Activated naive CD8-positive, alpha-beta T cell treated with anti-CD3 and anti-CD28 coated beads, Interleukin-2, amount 50 U/mL, for 24 hours (primary cell): ENCODE measurements around the gene CA14.

ENCODE experiments used
- ATAC-seq: fragments of 150-1000 bp; cut with Tn5 transposase; one replicate; pipeline ENCODE4 v1.10.0; 2021
- DNase-seq: peaks from one replicate; pipeline ENCODE4 v3.0.0; 2021
- H3K27ac Mint-ChIP-seq: one replicate; pipeline ENCODE4 v1.8.0; 2021; ENCODE audit warnings: mild to moderate bottlenecking, mixed read lengths
- H3K27me3 Mint-ChIP-seq: one replicate; pipeline ENCODE4 v1.8.0; 2021; ENCODE audit warnings: mixed read lengths
- H3K36me3 Mint-ChIP-seq: one replicate; pipeline ENCODE4 v1.8.0; 2021; ENCODE audit warnings: low read depth, mixed read lengths
- H3K4me1 Mint-ChIP-seq: one replicate; pipeline ENCODE4 v1.8.0; 2021; ENCODE audit warnings: mixed read lengths
- H3K4me3 Mint-ChIP-seq: one replicate; pipeline ENCODE4 v1.8.0; 2021; ENCODE audit warnings: mild to moderate bottlenecking, moderate library complexity, mixed read lengths
- H3K9me3 Mint-ChIP-seq: one replicate; pipeline ENCODE4 v1.8.0; 2021; ENCODE audit warnings: mixed read lengths

CA14 gene

DNA sequence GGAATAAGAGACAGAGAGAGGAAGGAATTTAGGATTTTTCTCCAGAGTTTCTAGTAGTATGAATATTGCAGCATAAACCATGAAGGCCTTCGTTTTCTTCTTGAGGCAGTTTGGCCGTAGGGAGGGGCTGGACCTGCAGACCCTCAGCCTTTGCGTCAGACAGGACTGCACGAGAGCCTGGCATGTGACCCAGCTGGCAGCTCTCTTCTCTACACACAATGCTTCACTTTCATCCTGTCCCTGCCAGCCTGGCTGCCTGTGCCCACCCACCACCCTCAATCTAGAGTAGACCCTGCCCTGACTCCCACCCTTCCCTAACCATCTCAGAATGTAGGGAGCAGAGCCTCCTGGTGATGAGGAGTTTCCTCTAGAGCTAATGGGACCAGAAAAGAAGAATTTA, 1.6 kb downstream of the CA14 start:
- peaks cover 17% of the 10 kb centered on the region for H3K4me1 Mint-ChIP-seq
- peaks cover 29% of the 10 kb centered on the region for H3K27me3 Mint-ChIP-seq
- H3K36me3 Mint-ChIP-seq, result no peaks in the 10 kb centered on the region
- no peak for ATAC-seq
- H3K4me3 Mint-ChIP-seq, result no peak overlapping the region
- no peak for DNase-seq
- H3K27ac Mint-ChIP-seq, result no peak overlapping the region
- H3K9me3 Mint-ChIP-seq, result no peaks in the 10 kb centered on the region

DNA sequence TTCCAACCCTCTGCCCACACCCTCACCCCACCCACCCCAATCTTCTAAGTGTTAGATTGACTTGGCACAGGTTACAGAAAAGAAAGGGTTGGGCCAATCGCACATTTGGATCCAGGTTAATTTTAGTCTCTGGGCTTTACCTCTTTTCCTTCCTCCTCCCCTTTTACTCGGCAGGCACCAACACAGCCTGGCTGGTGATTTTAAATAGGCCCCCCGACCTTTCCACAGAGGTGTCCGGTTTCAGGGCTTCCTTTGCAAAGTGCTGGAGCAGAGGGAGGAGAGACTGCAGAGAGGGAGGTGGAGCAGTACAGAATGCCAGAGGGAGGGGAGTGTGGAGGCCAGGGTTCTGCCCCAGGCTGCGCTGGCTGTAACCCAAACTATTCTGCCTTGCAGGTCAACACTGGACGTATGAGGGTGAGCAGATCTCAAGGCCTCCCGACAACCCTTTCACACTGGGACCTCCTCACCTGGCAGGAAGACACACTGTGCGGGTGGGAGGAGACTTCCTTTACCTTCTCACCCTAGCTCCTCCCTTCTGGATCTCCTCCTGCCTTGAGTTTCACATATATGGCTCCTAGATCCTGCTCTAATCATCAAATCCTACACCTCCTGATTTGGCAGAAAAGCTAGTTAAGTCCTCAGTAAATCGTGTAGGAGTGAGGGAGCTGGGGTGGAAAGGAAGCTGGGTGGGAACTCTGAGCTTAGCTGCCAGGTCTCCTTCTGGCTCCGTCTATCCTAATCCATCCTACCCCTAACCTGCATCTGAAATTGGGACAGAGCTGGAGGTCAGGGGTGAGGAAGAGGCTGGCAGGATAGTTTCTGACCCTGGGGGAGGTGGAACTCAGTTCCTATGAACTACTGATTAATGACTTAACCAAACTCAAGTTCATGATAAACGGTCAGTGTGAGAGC, 2.4 kb downstream of the CA14 start:
- Mint-ChIP-seq H3K4me1 (peaks cover 17% of the 10 kb centered on the region), H3K27ac (no peak overlapping the region), H3K9me3 (no peaks in the 10 kb centered on the region), H3K4me3 (no peak overlapping the region), H3K36me3 (peaks cover 6% of the 10 kb centered on the region), H3K27me3 (peaks cover 29% of the 10 kb centered on the region)
- DNase-seq (no peak), ATAC-seq (no peak)

DNA sequence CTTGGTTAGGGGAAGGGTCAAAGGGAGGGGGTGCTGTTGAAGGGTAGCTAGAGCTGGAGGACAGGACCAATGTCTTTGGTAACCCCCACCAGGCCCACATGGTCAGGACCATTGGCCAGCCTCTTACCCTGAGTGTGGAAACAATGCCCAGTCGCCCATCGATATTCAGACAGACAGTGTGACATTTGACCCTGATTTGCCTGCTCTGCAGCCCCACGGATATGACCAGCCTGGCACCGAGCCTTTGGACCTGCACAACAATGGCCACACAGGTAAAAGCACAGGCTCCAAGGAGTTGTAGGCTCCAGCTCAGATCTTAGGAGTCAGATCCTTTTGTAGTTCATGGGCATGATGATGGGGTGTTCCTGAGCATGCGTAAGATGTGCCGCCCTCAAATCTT, 3.8 kb downstream of the CA14 start:
- H3K9me3 Mint-ChIP-seq, result no peaks in the 10 kb centered on the region
- no peak for ATAC-seq
- H3K4me1 Mint-ChIP-seq, result peaks cover 6% of the 10 kb centered on the region

DNA sequence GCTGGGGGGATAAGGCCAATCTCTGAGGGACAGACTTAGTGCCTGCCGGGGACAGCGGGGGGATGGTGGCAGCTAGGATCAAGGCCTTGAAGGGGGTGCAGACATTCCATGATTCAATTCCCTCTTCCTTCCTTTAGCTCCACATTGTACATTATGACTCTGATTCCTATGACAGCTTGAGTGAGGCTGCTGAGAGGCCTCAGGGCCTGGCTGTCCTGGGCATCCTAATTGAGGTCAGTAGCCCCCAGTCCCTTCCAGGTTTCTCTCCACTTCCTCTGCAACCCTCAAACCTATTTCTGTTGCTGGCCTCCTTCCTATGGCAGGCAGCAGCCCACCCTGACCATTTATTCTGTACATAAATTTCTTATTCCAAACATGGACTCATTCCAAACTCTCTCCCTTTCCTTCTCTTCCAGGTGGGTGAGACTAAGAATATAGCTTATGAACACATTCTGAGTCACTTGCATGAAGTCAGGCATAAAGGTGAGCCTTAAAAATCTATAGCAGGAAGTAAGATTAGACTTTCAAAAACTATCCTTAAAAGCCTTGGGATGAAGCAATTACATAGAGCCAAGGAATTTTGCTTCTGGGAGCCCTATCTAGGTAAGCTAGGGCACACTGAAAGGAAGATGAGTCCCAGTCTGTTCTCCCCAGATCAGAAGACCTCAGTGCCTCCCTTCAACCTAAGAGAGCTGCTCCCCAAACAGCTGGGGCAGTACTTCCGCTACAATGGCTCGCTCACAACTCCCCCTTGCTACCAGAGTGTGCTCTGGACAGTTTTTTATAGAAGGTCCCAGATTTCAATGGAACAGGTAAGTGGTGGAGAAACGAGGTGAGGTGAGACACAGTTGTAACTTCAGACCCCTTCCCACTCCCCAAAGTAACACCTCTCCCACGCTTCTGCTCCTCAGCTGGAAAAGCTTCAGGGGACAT, 5.1 kb downstream of the CA14 start:
- Mint-ChIP-seq H3K4me1 (peaks cover 9% of the 10 kb centered on the region), H3K36me3 (peaks cover 29% of the 10 kb centered on the region), H3K27ac (no peak overlapping the region), H3K4me3 (no peak overlapping the region), H3K27me3 (peaks cover 12% of the 10 kb centered on the region), H3K9me3 (no peaks in the 10 kb centered on the region)
- ATAC-seq (no peak), DNase-seq (no peak)

More for the DNA sequence above, 3.8 kb downstream of the CA14 start:
- Mint-ChIP-seq H3K27me3 (peaks cover 24% of the 10 kb centered on the region), H3K4me3 (no peak overlapping the region), H3K36me3 (peaks cover 17% of the 10 kb centered on the region), H3K27ac (no peak overlapping the region)
- DNase-seq, result no peak

DNA sequence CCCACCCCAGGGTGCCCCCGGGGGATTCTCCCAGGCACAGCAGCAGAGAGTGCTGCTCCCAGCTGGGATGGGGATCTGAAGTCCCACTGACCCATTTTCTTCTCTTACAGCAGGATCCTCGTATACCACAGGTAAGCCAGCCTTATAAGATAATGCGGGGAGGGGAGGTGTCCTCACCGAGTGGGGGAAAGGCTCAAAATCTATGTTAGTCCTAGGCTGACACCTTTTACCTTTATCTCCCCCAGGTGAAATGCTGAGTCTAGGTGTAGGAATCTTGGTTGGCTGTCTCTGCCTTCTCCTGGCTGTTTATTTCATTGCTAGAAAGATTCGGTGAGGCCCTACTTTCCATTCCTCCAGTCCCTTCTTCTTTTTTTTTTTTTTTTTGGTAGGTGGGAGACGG, 6.0 kb downstream of the CA14 start:
- Mint-ChIP-seq H3K4me1 (peaks cover 17% of the 10 kb centered on the region), H3K4me3 (no peak overlapping the region), H3K36me3 (peaks cover 37% of the 10 kb centered on the region), H3K27ac (no peak overlapping the region), H3K9me3 (no peaks in the 10 kb centered on the region), H3K27me3 (peaks cover 7% of the 10 kb centered on the region)
- ATAC-seq, result no peak
- DNase-seq, result no peak

DNA sequence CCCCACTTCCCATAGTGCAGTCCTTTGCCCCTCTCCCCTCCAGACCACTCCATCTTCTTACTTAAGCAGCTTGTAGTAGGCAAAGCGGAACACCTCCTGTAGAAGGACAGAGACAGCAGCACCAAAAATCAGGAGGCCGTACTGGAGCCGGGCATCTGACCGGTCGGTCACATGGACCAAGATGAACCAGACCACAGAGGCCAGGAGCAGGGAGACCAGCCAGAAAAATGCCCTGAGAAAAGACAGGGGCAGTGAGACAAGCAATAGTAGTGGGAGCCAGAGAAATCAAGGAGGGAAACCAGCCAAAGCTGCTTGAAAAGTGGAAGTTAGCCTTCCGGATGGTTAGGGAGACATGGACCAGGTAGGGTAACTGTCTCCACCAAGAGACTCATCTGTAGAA, 10.3 kb downstream of the CA14 start:
- peak overlapping the region; percentile 95 for H3K27ac Mint-ChIP-seq
- DNase-seq (no peak), ATAC-seq (no peak)
- H3K27me3 Mint-ChIP-seq, result no peaks in the 10 kb centered on the region
- peaks cover 39% of the 10 kb centered on the region for H3K36me3 Mint-ChIP-seq
- H3K9me3 Mint-ChIP-seq, result no peaks in the 10 kb centered on the region
- peak overlapping the region; percentile 91 for H3K4me3 Mint-ChIP-seq
- peaks cover 25% of the 10 kb centered on the region for H3K4me1 Mint-ChIP-seq

DNA sequence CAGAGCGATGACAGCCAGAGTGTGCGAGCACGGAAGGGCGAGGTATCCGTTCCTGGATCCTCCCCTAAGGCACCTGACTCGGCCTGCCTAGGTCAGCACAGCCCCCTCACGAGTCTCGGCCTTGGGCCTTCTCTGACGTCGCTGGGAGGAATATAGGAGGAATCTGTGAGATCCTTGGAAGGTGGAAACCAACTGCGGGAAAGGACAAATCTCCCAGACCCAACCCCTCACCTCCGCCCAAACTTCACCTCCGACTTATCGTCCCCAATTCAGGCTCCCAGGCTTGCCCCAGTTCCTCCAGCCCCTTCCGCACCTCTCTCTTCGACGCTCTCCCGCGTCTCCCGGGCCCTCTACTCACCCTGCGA, 10.7 kb downstream of the CA14 start:
- DNase-seq, result peak; percentile 36
- Mint-ChIP-seq H3K4me3 (peak overlapping the region; percentile 91), H3K27ac (peak overlapping the region; percentile 95), H3K36me3 (peaks cover 39% of the 10 kb centered on the region), H3K9me3 (no peaks in the 10 kb centered on the region), H3K4me1 (peaks cover 25% of the 10 kb centered on the region), H3K27me3 (no peaks in the 10 kb centered on the region)
- ATAC-seq, result no peak

DNA sequence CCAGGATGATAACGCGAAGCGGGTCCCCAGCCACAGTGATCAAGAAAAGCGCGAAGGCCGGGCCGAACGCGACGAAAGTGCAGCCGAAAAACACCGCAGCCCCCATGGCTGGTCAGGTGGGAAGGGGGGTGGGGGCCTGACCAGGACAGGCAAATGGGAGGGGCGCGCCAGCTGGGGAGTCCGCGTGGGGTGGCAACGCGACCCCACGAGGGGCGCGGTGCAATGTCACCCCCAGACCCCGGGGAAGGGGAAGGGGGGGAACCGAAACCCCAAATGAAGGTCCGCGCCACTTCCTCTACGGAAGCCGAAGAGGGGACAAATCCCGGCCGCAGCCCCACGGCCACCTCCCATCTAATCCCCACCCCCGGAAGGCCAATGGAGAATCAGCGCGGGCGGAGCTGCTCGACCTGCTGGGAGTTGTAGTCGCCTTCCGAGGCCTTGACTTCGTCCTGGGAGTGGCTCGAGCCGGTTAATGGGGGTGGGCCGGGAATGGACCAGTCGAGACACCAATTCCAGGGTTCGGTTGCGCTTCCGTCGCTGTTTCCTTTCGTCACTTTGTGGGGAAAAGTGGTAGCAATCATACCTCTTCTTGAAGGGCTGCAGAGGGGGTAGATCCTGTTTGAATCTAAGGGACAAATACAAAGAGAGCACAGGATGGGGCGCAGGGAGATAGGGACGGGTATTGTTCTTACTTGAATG, 11.3 kb downstream of the CA14 start, which contains the start of gene APH1A:
Gene APH1A (minus strand): TSS at position 312 of the 699 bp plus-strand sequence. CDS start 206 bp downstream, at position 106.
- Mint-ChIP-seq H3K4me3 (peak within 1 kb of the TSS; percentile 91), H3K36me3 (peaks cover 39% of the 10 kb centered on the region), H3K27ac (peak within 1 kb of the TSS; percentile 95), H3K27me3 (no peaks in the 10 kb centered on the region), H3K9me3 (no peaks in the 10 kb centered on the region), H3K4me1 (peaks cover 25% of the 10 kb centered on the region)
- DNase-seq (peak; percentile 94), ATAC-seq (peak; percentile 99)

DNA sequence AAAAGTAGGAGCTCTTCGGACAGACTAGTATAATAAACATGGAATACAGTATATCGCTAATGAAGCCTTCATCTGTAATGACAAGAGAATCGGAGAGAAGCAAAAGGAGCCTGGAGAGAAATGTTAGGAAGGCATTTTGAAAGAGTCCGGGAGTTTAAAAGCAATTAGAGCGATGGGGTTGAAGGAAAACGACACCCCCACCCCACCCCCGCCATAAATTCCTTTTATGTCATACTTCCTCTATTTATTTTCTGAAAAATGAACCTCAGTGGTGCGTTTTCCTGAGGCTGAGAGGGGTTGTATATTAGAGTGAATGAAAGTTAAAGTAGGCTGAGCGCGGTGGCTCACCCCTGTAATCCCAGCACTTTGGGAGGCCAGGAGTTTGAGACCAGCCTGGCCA, 11.9 kb downstream of the CA14 start:
- H3K27ac Mint-ChIP-seq, result peak overlapping the region; percentile 95
- peak overlapping the region; percentile 91 for H3K4me3 Mint-ChIP-seq
- H3K36me3 Mint-ChIP-seq, result peaks cover 38% of the 10 kb centered on the region
- H3K4me1 Mint-ChIP-seq, result peaks cover 25% of the 10 kb centered on the region
- no peaks in the 10 kb centered on the region for H3K9me3 Mint-ChIP-seq
- H3K27me3 Mint-ChIP-seq, result no peaks in the 10 kb centered on the region
- DNase-seq (no peak), ATAC-seq (no peak)

DNA sequence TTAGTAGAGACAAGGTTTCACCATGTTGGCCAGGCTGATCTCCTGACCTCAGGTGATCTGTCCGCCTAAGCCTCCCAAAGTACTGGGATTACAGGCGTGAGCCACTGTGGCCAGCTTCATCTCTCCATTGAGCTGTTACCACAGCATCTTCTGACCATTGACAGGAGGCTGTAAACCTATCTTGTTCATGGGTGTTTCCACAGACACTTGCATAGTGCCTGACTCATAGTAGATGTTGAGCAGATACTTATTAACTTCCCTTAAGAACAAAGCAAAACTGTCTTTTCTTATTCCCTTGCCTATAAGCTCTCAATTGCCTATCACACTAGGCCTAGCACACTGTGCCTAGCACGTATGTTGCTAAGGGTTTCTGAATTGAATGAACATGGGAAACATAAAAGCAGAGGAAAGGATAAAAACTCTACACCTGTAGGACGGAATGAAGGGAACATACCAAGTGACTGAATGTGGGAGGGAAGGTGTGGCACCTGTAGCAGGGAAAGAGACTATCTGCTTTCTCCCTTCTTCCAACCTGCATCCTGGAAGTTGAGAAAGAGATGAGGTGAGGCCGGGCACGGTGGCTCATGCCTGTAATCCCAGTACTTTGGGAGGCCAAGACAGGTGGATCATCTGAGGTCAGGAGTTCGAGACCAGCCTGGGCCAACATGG, 13.9 kb downstream of the CA14 start:
- Mint-ChIP-seq H3K9me3 (no peaks in the 10 kb centered on the region), H3K27me3 (no peaks in the 10 kb centered on the region), H3K4me1 (peaks cover 25% of the 10 kb centered on the region), H3K27ac (no peak overlapping the region), H3K4me3 (no peak overlapping the region), H3K36me3 (peaks cover 22% of the 10 kb centered on the region)
- no peak for ATAC-seq
- no peak for DNase-seq

DNA sequence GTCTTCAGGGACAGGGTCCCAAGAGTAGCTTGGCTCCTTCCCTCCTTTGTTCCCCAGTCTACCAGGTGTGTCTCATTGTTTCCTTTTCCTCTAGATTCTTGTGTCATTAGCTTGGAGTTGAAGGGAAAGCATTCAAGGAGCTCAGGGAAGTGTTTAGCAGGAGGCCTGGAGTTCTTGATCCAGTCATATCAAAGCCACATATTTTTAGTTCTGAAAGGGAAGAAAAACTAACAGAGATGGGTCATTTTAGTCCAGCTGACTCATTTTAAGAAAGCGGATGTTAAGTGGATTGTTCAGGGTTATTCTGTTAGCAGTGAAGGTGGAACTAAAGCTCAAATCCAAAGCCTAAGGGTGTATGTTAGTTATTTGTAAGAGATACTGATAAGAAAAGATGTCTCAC, 15.7 kb downstream of the CA14 start:
- Mint-ChIP-seq H3K27me3 (no peaks in the 10 kb centered on the region), H3K4me3 (no peak overlapping the region), H3K9me3 (no peaks in the 10 kb centered on the region), H3K27ac (no peak overlapping the region), H3K36me3 (peaks cover 4% of the 10 kb centered on the region), H3K4me1 (peaks cover 10% of the 10 kb centered on the region)
- DNase-seq, result no peak
- no peak for ATAC-seq

DNA sequence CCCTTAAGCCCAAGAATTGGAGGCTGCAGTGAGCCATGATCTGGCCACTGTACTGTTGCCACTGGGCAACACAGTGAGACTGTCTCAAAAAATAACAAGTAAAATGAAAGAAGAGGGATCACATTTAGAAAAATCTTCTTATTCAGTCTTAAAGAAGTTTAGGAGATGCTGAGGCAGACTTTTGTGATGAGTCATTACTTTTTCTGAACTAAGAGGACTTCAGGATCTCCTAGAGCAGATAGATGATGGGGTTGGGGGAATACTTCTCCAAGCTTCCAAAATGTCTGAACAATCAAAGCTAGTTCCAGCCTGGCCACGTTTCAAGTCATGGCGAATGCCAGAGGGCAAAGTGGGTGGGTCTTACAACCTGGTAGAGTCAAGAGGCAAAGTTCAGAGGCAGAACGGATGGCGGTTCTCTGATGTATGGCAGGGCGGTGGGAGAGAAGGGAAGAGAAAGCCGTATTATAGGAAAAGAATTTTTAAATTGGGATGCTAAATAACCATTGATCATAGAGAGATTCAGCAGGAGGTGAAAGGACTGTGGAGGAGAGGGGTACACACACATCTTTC, 22.6 kb downstream of the CA14 start:
- no peak for ATAC-seq
- peaks cover 7% of the 10 kb centered on the region for H3K9me3 Mint-ChIP-seq
- peaks cover 4% of the 10 kb centered on the region for H3K36me3 Mint-ChIP-seq
- H3K4me1 Mint-ChIP-seq, result peaks cover 26% of the 10 kb centered on the region
- H3K27ac Mint-ChIP-seq, result no peak overlapping the region
- H3K4me3 Mint-ChIP-seq, result no peak overlapping the region
- H3K27me3 Mint-ChIP-seq, result peaks cover 7% of the 10 kb centered on the region
- DNase-seq, result no peak

DNA sequence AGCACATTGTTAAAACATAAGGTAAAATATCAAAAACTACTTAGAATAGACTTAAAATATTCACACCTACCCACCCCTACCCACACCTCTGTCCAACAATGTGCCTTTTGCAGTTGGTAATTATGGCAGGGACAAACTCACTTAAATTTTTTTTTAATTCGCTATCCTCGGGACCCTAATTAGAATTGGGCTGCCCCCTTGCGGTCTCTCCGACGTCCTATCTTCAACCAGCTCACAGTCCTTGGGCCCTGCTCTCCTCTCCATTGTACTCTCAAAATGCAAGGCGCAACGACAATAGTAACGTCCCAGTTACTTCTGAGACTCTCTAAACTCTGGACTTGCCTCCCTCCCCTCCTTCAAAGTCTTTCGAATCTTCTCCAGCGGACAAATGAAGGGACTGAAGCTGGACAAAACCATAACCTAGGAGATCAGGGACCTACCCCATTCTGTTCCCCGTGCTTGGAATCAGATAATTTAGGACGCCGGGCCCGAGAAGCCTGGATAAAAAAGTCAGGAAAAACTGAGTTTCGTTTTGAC, 23.7 kb downstream of the CA14 start:
- H3K27ac Mint-ChIP-seq, result peak overlapping the region; percentile 81
- H3K27me3 Mint-ChIP-seq, result peaks cover 7% of the 10 kb centered on the region
- H3K36me3 Mint-ChIP-seq, result peaks cover 4% of the 10 kb centered on the region
- DNase-seq (peak; percentile 72), ATAC-seq (peak; percentile 59)
- H3K4me3 Mint-ChIP-seq, result peak overlapping the region; percentile 78
- H3K4me1 Mint-ChIP-seq, result peaks cover 26% of the 10 kb centered on the region
- peaks cover 7% of the 10 kb centered on the region for H3K9me3 Mint-ChIP-seq
